HG02943 (cell line): ENCODE results near the gene PLLP.

Experiments
- ATAC-seq: cut with Tn5 transposase; IDR thresholded peaks from one replicate; pipeline ENCODE4 v1.9.1; 2021; ENCODE audit warnings: mild to moderate bottlenecking, low read depth, moderate library complexity; ENCODE audit not compliant: unreplicated experiment

Gene PLLP

DNA sequence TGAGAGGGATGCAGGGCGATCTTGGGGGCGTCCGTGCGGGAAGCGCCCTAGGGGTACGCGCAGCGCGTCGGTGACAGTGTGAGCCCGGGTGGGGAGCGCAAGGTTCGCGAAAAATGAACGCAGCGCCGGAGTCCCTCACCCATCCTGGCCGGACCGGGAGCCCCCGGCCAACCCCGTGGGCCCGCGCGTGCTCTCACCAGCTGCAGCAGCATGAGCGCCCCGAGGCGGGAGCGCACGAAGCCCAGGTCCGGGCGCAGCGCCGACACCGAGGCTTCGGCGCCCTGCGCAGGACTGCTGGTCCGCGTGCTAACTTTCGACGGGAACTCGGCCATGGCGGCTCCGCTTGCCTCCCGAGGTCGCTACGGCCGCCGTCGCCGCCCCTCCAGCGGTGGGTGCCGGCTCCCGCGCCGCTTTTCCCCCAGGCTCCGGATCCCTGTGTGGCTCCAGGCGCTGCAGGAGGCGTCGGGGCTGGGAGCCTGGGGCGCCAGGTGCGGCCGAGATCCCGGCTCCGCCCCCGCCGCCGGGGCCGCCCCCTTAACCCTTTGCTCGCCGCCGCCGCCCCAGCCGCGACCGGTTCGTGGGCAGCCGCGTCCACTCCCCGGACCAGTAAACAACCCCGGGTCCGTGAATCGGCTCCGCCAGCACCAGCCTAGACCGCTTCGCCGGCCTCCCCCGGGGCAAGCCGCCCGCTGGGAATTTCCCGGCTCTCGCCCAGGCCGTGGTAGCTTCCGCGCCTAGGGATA lies at the start of gene PLLP:
TSS of gene PLLP (minus strand) at position 464 of the 743 bp plus-strand sequence. CDS start at position 332, 132 bp downstream.
- ATAC-seq = no peak

GRCh38 chr16:57333402-57333801 lies 48.9 kb upstream of the PLLP start:
- ATAC-seq = no peak

DNA sequence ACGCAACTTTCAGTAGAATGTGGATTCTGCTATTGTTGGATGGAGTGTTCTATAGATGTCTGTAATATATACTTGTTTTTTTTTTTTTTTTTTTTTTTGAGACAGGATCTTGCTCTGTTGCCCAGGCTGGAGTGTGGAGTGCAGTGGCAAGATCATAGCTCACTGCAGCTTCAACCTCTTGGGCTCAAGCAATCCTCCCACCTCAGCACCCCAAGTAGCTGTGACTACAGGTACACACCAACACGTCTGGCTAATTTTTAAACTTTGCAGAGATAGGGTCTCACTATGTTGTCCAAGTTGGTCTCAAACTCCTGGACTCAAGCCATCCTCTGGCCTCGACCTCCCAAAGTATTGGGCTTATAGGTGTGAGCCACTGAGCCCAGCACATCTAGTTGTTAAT lies 46.9 kb upstream of the PLLP start:
- ATAC-seq = no peak

- ATAC-seq = no peak
These were observed 45.4 kb upstream of the PLLP start for GRCh38 chr16:57329718-57330327.

DNA sequence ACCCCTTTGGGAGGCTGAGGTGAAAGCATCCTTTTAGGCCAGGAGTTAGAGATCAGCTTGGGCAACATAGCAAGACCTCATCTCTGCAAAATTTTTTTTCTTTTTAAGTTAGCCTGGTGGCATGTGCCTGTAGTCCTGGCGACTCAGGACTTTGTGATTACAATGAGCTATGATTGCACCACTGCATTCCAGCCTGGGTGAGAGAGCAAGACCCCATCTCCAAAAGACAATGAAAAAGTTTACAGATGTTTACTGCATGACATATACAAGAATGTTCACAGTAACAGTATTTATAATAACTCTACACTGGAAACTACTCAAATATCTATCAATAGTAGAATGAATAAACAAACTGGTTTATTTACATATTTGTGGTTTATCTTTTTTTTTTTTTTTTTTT lies 41.0 kb upstream of the PLLP start:
- no peak for ATAC-seq

DNA sequence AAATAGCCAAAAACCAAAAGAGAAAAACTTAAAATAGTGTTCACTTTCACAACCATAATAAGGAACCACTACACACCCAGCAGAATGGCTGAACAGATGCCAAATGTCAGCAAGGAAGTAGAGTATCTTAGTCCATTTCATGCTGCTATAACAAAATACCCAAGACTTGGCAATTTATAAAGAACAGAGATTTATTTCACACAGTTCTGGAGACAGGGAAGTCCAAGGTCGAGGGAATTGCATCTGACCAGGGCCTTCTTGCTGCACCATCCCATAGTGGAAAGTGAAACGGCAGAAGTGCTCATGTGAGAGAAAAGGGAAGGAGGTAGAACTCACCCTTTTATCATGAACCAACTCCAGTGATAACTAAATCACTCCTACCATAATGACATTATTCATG lies 40.3 kb upstream of the PLLP start:
- ATAC-seq = no peak

DNA sequence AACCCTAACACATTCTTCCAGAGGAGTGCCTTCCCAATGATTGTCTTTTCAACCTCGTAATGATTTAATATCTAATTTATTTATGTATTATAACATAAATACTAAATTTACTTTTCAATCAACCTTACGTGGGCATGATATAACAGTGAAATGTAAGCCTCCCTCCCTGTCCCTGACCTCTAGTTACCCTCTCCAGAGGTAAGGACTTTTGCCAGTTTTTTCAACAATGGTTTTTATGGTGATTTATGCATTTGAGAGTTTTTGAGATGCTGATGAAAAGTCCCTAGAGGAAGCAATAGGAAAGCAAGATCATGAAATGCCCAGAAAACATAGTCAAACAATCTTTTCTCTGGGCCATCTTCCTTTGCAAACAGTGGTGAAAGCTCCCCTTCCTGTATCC lies 35.2 kb upstream of the PLLP start:
- no peak for ATAC-seq

- ATAC-seq = no peak
These were observed 33.9 kb upstream of the PLLP start for GRCh38 chr16:57318240-57318970.

- ATAC-seq = no peak
These were observed 32.0 kb upstream of the PLLP start for GRCh38 chr16:57316390-57317017.

DNA sequence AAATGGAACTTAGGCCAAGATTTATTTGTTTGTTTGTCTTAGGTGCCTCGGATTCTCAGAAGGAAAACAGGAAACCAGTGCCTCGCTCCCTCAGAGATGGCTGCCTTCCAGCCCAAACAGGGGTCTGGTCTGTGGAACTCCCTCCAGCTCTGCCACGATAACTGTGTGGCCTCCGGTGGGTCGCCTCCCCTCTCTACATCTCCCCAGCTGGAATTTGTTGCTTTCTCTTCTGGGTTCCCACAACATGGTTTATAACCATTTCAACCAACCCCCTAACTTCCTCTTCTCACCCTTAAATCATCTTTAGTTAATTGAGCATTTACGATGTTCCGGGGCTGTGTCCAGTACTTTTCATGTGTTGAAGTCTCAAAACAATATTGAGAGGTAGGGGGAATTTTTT lies 30.9 kb upstream of the PLLP start:
- ATAC-seq = no peak

DNA sequence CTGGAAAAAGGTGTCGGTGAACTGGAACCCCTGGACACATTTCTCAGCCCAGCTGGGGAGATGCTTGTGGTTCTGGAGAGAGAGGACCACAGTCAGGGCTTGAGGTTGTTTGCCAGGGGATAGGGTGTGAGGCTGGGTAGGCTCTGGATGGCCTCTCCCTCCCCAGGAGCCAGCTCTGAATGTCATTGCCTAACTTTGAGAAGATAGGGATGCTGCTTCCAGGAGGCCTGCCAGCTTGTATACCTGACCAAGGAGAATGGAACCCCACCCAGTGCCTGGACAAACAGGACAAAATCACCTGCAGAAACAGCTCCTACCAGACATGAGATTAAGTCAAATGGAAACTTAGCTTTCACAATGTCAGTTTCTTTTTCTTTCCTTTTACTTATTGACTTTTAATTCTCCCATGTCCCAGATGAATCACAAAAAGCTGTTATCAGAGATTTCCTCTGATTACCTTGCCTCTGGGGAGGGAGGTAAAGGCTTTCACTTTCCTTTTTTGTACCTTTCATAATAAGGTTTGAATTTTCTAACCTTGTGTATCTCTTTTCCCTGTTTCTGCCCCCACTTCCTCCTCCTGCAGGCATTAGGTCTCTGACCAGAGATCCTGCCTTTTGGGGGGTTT lies 29.8 kb upstream of the PLLP start:
- no peak for ATAC-seq

DNA sequence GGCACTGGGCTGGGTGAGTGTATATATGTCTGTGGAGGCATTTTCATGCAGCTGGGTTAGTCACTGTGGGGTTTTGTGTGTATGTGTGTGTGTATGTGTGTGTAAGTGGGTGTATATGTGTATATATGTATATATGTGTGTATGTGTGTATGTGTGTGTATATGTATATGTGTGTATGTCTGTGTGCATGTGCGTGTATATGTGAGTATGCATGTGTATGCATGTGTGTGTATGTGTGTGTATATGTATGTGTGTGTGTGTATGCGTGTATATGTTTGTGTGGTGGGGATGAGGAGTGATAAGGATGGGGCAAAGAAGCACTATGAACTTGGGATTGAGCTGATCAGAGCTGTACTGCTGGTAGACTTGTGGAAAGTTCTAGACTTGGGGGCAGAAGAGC lies 29.0 kb upstream of the PLLP start:
- ATAC-seq = no peak

DNA sequence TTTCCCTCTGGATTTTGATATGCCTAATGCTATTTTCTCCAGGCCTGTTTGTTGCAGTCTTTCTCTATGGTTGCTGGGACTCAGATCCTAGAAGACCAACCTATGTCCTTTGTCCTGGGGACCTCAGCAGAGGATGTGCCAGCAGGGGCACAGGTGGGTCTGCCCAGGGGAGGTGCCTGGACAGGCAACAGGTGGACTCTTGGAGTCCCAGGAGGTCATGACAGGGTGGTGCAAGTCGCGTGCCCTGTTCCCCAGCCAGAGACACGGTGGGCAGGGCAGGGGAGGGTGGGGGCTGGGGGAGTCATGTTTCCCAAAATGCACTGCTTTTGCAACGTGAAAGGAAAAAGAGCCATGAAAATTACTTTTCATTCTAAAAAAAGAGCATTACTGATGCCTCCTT lies 26.3 kb upstream of the PLLP start:
- no peak for ATAC-seq

DNA sequence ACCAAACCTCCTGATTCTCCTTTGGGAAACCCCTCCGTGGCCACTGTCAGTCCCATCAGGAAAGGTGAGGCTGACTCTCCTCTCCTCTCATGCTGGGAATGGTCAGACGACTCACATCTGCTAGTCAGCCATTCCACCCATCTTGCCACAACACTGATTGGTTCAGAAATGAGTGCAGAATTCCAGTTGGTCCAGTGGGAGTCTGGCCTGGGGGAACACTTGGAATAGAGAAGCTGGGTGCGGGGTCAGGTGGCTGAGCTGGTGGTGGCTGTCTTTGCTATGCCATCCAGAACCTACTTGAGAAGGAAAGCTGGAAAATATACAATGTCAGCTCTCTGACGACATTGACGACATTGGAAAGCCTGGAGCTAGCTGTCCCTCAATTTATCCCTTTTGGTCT lies 23.6 kb upstream of the PLLP start:
- ATAC-seq = no peak

GRCh38 chr16:57307365-57307764 lies 22.9 kb upstream of the PLLP start:
- no peak for ATAC-seq

GRCh38 chr16:57306676-57307341 lies 22.3 kb upstream of the PLLP start:
- ATAC-seq = no peak

DNA sequence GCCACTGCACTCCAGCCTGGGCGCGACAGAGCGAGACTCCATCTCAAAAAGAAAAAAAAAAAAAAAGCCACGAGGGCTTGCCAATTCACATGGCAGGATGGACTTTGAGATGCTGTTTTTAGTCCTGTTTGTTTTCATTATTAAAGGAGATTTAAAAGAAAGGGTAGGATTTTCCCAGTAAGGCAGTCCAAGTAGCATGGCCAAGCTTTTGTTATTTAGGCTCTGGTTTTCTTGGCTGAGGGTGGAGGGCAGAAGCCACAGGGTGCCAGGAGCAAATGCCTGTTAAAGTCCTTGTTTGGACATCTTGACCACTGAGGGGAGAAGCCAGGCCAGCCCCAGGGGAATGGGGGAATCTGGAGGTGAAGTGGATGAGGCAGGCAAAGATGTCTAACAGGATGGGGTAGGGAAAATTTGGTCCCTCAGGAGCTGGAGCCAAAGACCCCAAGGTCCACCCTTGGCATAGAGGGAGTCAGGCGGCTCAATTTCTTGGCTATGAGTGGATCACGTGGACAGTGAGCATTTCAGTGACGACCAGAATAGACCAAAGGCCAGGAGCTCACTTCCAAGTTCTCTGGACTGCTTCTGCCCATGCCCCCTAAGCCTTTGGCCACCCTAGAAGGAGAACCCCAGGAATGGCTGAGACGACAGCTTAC lies 20.8 kb upstream of the PLLP start:
- no peak for ATAC-seq

- ATAC-seq = no peak
These were observed 19.9 kb upstream of the PLLP start for GRCh38 chr16:57304169-57305061.

DNA sequence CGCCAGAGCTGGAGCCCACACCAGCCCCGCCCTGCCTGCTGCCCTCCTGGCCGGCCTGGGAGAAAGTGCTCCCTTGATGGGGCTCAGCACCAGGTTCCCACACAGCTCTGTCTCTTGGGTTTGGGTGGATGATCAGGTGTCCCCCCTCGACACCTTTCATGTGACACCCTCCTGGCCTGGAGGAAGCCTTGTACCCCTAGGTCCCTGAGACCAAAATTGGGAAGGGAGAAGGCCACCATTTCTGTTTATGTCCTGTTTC lies 19.4 kb upstream of the PLLP start:
- ATAC-seq = no peak
